ENCODE results near the gene AKAP8L.

Gene AKAP8L

GRCh38 chr19:15372891-15373301 lies 45.9 kb downstream of the AKAP8L start:
- H3K4me3 ChIP-seq (replicated peaks in 1 of 2; ENCODE audit: low read depth in 2 of 2, low read length in 2 of 2), result no peak overlapping the region
- no peak for DNase-seq (ENCODE audit: low read depth in 2 of 2)
- no peak for TF ChIP-seq CTCF (IDR thresholded peaks at IDR 0.05; ENCODE audit: low read depth, low read length)

GRCh38 chr19:15372470-15372869 lies 46.3 kb downstream of the AKAP8L start:
- no peak for DNase-seq (ENCODE audit: low read depth in 2 of 2)
- no peak for TF ChIP-seq CTCF (IDR thresholded peaks at IDR 0.05; ENCODE audit: low read depth, low read length)
- no peak overlapping the region for H3K4me3 ChIP-seq (replicated peaks in 1 of 2; ENCODE audit: low read depth in 2 of 2, low read length in 2 of 2)

GRCh38 chr19:15371786-15372380 lies 46.9 kb downstream of the AKAP8L start:
- no peak overlapping the region for H3K4me3 ChIP-seq (replicated peaks in 1 of 2; ENCODE audit: low read depth in 2 of 2, low read length in 2 of 2)
- DNase-seq (ENCODE audit: low read depth in 2 of 2), result no peak
- no peak for TF ChIP-seq CTCF (IDR thresholded peaks at IDR 0.05; ENCODE audit: low read depth, low read length)

GRCh38 chr19:15371119-15371518 lies 47.7 kb downstream of the AKAP8L start:
- no peak overlapping the region for H3K4me3 ChIP-seq (replicated peaks in 1 of 2; ENCODE audit: low read depth in 2 of 2, low read length in 2 of 2)
- DNase-seq (ENCODE audit: low read depth in 2 of 2), result no peak
- TF ChIP-seq CTCF (IDR thresholded peaks at IDR 0.05; ENCODE audit: low read depth, low read length), result no peak

- DNase-seq (ENCODE audit: low read depth in 2 of 2), result no peak
- no peak overlapping the region for H3K4me3 ChIP-seq (replicated peaks in 1 of 2; ENCODE audit: low read depth in 2 of 2, low read length in 2 of 2)
- no peak for TF ChIP-seq CTCF (IDR thresholded peaks at IDR 0.05; ENCODE audit: low read depth, low read length)
Observed at GRCh38 chr19:15369594-15369891, 49.2 kb downstream of the AKAP8L start.

GRCh38 chr19:15368798-15369593 lies 49.8 kb downstream of the AKAP8L start:
- no peak for TF ChIP-seq CTCF (IDR thresholded peaks at IDR 0.05; ENCODE audit: low read depth, low read length)
- no peak overlapping the region for H3K4me3 ChIP-seq (replicated peaks in 1 of 2; ENCODE audit: low read depth in 2 of 2, low read length in 2 of 2)

More at GRCh38 chr19:15368798-15369593, 49.8 kb downstream of the AKAP8L start:
- DNase-seq (ENCODE audit: low read depth in 2 of 2), result no peak

All from cardiac fibroblast (primary cell).